Neural progenitor cell (in vitro differentiated cells): ENCODE results near the gene P4HA1. TPM values are rescaled to one million over a fixed set of nuclear protein-coding genes. Genes with fewer than 3 reads are reported as not detected.

Experiments
- DNase-seq: peaks from one replicate; pipeline ENCODE4 v3.0.0-alpha.2; 2016; ENCODE audit warnings: low spot score
- H2AFZ ChIP-seq: fragments of 200-600 bp; sonication (generic); replicated peaks from 2 replicates; pipeline ENCODE4 v1.6.1; 2016; ENCODE audit warnings: antibody characterized with exemption
- H3F3A ChIP-seq: fragments of 200-600 bp; sonication (generic); 2 replicates; pipeline ENCODE4 v1.6.1; 2016; ENCODE audit warnings: antibody characterized with exemption, low read depth
- H3K27ac ChIP-seq: fragments of 200-600 bp; sonication (generic); 2 replicates; pipeline ENCODE4 v1.5.1; 2016; ENCODE audit warnings: mild to moderate bottlenecking
- H3K27me3 ChIP-seq: fragments of 200-600 bp; sonication (generic); 2 replicates; pipeline ENCODE4 v1.6.1; 2016; ENCODE audit warnings: mild to moderate bottlenecking, moderate library complexity
- H3K36me3 ChIP-seq: fragments of 200-600 bp; sonication (generic); 2 replicates; pipeline ENCODE4 v1.5.1; 2016
- H3K4me1 ChIP-seq: fragments of 200-600 bp; sonication (generic); 2 replicates; pipeline ENCODE4 v1.6.1; 2016; ENCODE audit warnings: mixed run types
- H3K4me2 ChIP-seq: fragments of 200-600 bp; sonication (generic); 2 replicates; pipeline ENCODE4 v1.6.1; 2016
- H3K4me3 ChIP-seq: fragments of 200-600 bp; sonication (generic); 2 replicates; pipeline ENCODE4 v1.5.1; 2016
- H3K79me2 ChIP-seq: fragments of 200-600 bp; sonication (generic); 2 replicates; pipeline ENCODE4 v1.6.1; 2016; ENCODE audit warnings: low read depth
- H3K9ac ChIP-seq: fragments of 200-600 bp; sonication (generic); 2 replicates; pipeline ENCODE4 v1.6.1; 2016
- H3K9me3 ChIP-seq: fragments of 200-600 bp; sonication (generic); 2 replicates; pipeline ENCODE4 v1.5.1; 2016; ENCODE audit warnings: low read depth
- H4K20me1 ChIP-seq: fragments of 200-600 bp; sonication (generic); 2 replicates; pipeline ENCODE4 v1.6.1; 2016; ENCODE audit warnings: low read depth
- H3K27ac Mint-ChIP-seq: 3 replicates; pipeline ENCODE4 v1.8.0; 2021; ENCODE audit warnings: mixed read lengths
- H3K27me3 Mint-ChIP-seq: 2 replicates; pipeline ENCODE4 v1.8.0; 2022; ENCODE audit warnings: low read depth, mild to moderate bottlenecking, inconsistent platforms, moderate library complexity, mixed read lengths; ENCODE audit not compliant: insufficient read depth
- H3K36me3 Mint-ChIP-seq: 3 replicates; pipeline ENCODE4 v1.8.0; 2021; ENCODE audit warnings: mixed read lengths
- H3K4me1 Mint-ChIP-seq: 3 replicates; pipeline ENCODE4 v1.8.0; 2021; ENCODE audit warnings: mixed read lengths
- H3K4me3 Mint-ChIP-seq: 3 replicates; pipeline ENCODE4 v1.8.0; 2021; ENCODE audit warnings: mild to moderate bottlenecking, moderate library complexity, mixed read lengths
- H3K9me3 Mint-ChIP-seq: 3 replicates; pipeline ENCODE4 v1.8.0; 2020; ENCODE audit warnings: mixed read lengths
- CTCF ChIP-seq: fragments of 200-600 bp; sonication (generic); IDR thresholded peaks from 2 replicates; pipeline ENCODE4 v1.5.1; 2017; ENCODE audit warnings: antibody characterized with exemption, mild to moderate bottlenecking
- EZH2 ChIP-seq: fragments of 200-600 bp; sonication (generic); IDR thresholded peaks from 2 replicates; pipeline ENCODE4 v1.6.1; 2017; ENCODE audit warnings: antibody characterized with exemption, mild to moderate bottlenecking, moderate library complexity
- EZH2phosphoT487 ChIP-seq: fragments of 200-600 bp; sonication (generic); IDR thresholded peaks from 2 replicates; pipeline ENCODE4 v1.6.1; 2017; ENCODE audit warnings: antibody characterized with exemption
- total RNA-seq: library from RNA; depleted of rRNA; stranded (reverse); fragments of >200 nt; gene quantifications from 2 replicates; pipeline ENCODE4 v1.2.3, GENCODE V29; 2015; ENCODE audit warnings: low replicate concordance

P4HA1 gene
- total RNA-seq, 1 donor from 2014 or later, result 200 TPM

DNA sequence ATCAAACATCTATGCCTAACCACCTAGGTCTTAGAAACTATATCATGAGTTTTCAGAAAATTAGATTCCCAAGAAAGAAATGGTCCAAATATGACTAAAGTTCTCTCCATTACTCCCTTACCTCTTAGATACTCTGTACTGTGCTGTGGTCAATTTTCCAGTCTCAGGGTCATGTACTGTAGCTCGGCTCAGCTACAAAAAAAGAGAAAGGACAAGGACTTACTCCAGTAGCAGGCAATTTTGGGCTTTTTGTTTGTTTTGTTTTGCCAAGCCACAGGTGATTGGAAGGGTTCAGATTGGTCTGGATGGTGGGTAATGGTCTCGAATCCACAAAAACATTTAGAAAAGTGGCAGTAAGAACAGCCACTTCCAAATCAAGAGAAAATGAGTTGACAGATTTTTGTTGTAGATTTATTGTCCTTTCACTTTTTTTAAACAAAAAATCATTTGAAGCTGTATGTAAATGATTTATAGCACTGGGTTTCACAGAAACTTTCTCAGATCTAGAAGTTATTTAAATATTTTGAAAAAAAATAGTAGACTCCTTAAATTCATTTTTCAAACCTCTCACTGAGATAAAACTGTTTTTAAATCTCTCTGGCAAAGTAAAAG lies 52.8 kb downstream of the P4HA1 start:
- no peaks in the 10 kb centered on the region for H3K79me2 ChIP-seq
- no peak overlapping the region for H3K9ac ChIP-seq
- H3K27me3 Mint-ChIP-seq, result no peaks in the 10 kb centered on the region
- DNase-seq, result no peak
- H3K4me1 Mint-ChIP-seq, result no peaks in the 10 kb centered on the region
- peaks cover 17% of the 10 kb centered on the region for H3K36me3 Mint-ChIP-seq
- no peak overlapping the region for H3K4me3 ChIP-seq
- H3K4me1 ChIP-seq, result no peaks in the 10 kb centered on the region
- H3K27ac Mint-ChIP-seq, result no peak overlapping the region
- peaks cover 5% of the 10 kb centered on the region for H4K20me1 ChIP-seq
- H3K4me2 ChIP-seq, result no peak overlapping the region
- H3K9me3 Mint-ChIP-seq, result no peaks in the 10 kb centered on the region
- no peak overlapping the region for H3K4me3 Mint-ChIP-seq
- no peaks in the 10 kb centered on the region for H3F3A ChIP-seq
- H3K36me3 ChIP-seq, result peaks cover 15% of the 10 kb centered on the region
- TF ChIP-seq EZH2phosphoT487 (no peak), EZH2 (no peak), CTCF (no peak)
- H2AFZ ChIP-seq, result no peak overlapping the region
- no peaks in the 10 kb centered on the region for H3K27me3 ChIP-seq
- no peaks in the 10 kb centered on the region for H3K9me3 ChIP-seq
- H3K27ac ChIP-seq, result no peak overlapping the region

DNA sequence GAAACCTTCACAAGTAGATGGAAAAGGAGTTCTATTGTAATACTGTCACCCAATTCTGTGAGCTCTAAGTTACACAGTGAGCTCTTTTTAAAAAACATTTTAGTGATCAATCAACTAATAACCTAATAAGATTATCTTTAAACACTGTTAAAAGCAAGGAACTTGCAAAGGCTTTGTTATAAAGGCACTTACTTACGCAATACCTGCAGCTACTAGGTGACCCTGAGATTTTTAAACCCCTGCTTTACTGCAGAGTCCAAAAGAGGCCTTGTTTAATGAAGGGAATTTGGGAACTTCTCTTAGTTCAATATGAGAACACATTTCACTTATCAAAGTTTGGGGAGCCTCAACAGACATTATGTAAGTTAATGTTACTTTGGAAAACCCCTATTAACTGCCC lies 53.3 kb downstream of the P4HA1 start:
- TF ChIP-seq EZH2 (no peak), EZH2phosphoT487 (no peak), CTCF (no peak)
- H3K4me3 Mint-ChIP-seq, result no peak overlapping the region
- H3K27ac Mint-ChIP-seq, result no peak overlapping the region
- no peak for DNase-seq
- no peaks in the 10 kb centered on the region for H3F3A ChIP-seq
- H3K4me1 Mint-ChIP-seq, result no peaks in the 10 kb centered on the region
- H2AFZ ChIP-seq, result no peak overlapping the region
- peaks cover 15% of the 10 kb centered on the region for H3K36me3 Mint-ChIP-seq
- H3K9me3 ChIP-seq, result no peaks in the 10 kb centered on the region
- no peak overlapping the region for H3K27ac ChIP-seq
- H3K36me3 ChIP-seq, result peaks cover 15% of the 10 kb centered on the region
- no peaks in the 10 kb centered on the region for H3K79me2 ChIP-seq
- no peaks in the 10 kb centered on the region for H3K9me3 Mint-ChIP-seq
- H4K20me1 ChIP-seq, result peaks cover 5% of the 10 kb centered on the region
- no peak overlapping the region for H3K9ac ChIP-seq
- H3K4me3 ChIP-seq, result no peak overlapping the region
- H3K27me3 ChIP-seq, result no peaks in the 10 kb centered on the region
- no peak overlapping the region for H3K4me2 ChIP-seq
- H3K27me3 Mint-ChIP-seq, result no peaks in the 10 kb centered on the region
- no peaks in the 10 kb centered on the region for H3K4me1 ChIP-seq

DNA sequence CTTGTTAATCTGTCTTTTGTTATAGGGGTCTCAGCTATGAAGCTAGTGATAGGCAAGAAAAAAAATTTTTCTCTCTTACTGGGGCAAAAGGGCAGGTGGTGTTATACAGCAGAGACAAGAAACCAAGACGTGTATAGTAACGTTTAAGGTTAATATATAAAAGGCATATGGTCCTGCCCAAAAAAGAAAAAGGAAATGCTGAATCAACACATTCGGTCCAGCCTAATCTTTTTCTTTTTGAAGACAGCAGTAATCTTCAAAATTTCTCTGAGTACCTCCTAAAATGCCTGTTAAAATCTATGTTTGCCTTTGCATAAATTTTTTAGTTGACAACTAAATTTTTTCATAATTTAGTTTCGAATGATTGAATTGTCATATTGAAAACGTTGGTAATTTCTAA lies 54.5 kb downstream of the P4HA1 start:
- no peak overlapping the region for H3K4me3 Mint-ChIP-seq
- no peak overlapping the region for H2AFZ ChIP-seq
- H3K27ac ChIP-seq, result no peak overlapping the region
- H3K4me1 ChIP-seq, result no peaks in the 10 kb centered on the region
- H4K20me1 ChIP-seq, result peaks cover 5% of the 10 kb centered on the region
- no peaks in the 10 kb centered on the region for H3K79me2 ChIP-seq
- H3K4me3 ChIP-seq, result no peak overlapping the region
- no peaks in the 10 kb centered on the region for H3K4me1 Mint-ChIP-seq
- no peaks in the 10 kb centered on the region for H3K9me3 Mint-ChIP-seq
- DNase-seq, result no peak
- no peak for TF ChIP-seq CTCF
- TF ChIP-seq EZH2, result no peak
- no peak for TF ChIP-seq EZH2phosphoT487
- no peak overlapping the region for H3K4me2 ChIP-seq
- no peak overlapping the region for H3K9ac ChIP-seq
- H3K27ac Mint-ChIP-seq, result no peak overlapping the region
- peaks cover 14% of the 10 kb centered on the region for H3K36me3 Mint-ChIP-seq
- H3K36me3 ChIP-seq, result peaks cover 11% of the 10 kb centered on the region
- no peaks in the 10 kb centered on the region for H3K9me3 ChIP-seq
- no peaks in the 10 kb centered on the region for H3K27me3 ChIP-seq
- no peaks in the 10 kb centered on the region for H3K27me3 Mint-ChIP-seq
- H3F3A ChIP-seq, result no peaks in the 10 kb centered on the region
